ENCODE data around the gene AP2A1. TPM values are rescaled to one million over a fixed set of nuclear protein-coding genes. Genes with fewer than 3 reads are reported as not detected.

The AP2A1 gene
- total and polyA plus RNA-seq, 10 of the 15 experiments (the other 5 are each of a cell fraction or from before 2014, with no cell fraction given), result 0.68 to 78.8 (median 33.8) TPM

- TF ChIP-seq CTCF (IDR thresholded peaks at IDR 0.05 in 2 of 3, conservative IDR thresholded peaks at IDR 0.05 in 1 of 3; ENCODE audit: control insufficient read depth in 2 of 3, extremely low read depth in 1 of 3, insufficient read depth in 1 of 3, low read depth in 3 of 3, low read length in 3 of 3) (no peak), LARP7 (IDR thresholded peaks at IDR 0.05) (no peak)
These were observed 28.8 kb downstream of the AP2A1 start (continued) for GRCh38 chr19:49795615-49796014.

- FAIRE-seq (no peak), ATAC-seq (no peak), DNase-seq (ENCODE audit: low read depth, low spot score) (no peak)
- H3K27ac ChIP-seq (ENCODE audit: control insufficient read depth, insufficient read depth), result no peak overlapping the region
- TF ChIP-seq PBX3 (IDR thresholded peaks at IDR 0.05; ENCODE audit: insufficient replicate concordance, low read depth, low read length) (no peak), MXI1 (IDR thresholded peaks at IDR 0.05; ENCODE audit: low read depth, low read length) (no peak), ZBTB40 (IDR thresholded peaks at IDR 0.05; ENCODE audit: borderline replicate concordance) (no peak), ETV6 (conservative IDR thresholded peaks at IDR 0.05 in 1 of 2, IDR thresholded peaks at IDR 0.05 in 1 of 2; ENCODE audit: borderline replicate concordance in 1 of 2, low read depth in 1 of 2) (no peak), EP300 (IDR thresholded peaks at IDR 0.05; ENCODE audit: borderline replicate concordance in 1 of 2, control insufficient read depth in 1 of 2, low read depth in 2 of 2, low read length in 2 of 2) (no peak), HDAC6 (IDR thresholded peaks at IDR 0.05; ENCODE audit: unreplicated experiment) (no peak), IKZF2 (IDR thresholded peaks at IDR 0.05) (no peak), GATAD2B (conservative IDR thresholded peaks at IDR 0.05; ENCODE audit: low read depth) (no peak), CHD2 (IDR thresholded peaks at IDR 0.05; ENCODE audit: borderline replicate concordance, low read depth, low read length) (no peak), BHLHE40 (IDR thresholded peaks at IDR 0.05; ENCODE audit: borderline replicate concordance in 1 of 2, low read depth in 2 of 2, low read length in 1 of 2) (no peak)
- in situ Hi-C loops (cut with MboI) (no loop called here), intact Hi-C loops (cut with micrococcal nuclease; ENCODE audit: unreplicated experiment) (no loop called here)
- ChIA-PET CTCF (no interaction called here), POLR2A (no interaction called here), SMC1A (ENCODE audit: uncharacterized antibody, unreplicated experiment) (no interaction called here), RAD21 (ENCODE audit: unreplicated experiment) (no interaction called here)
- H3K36me3 ChIP-seq (ENCODE audit: control insufficient read depth in 2 of 2, insufficient read depth in 2 of 2, low read length in 1 of 2), result peaks cover 19 to 40% of the 10 kb centered on the region in 2 experiments; a peak in 3 of 4 replicates
- H3K4me3 ChIP-seq, result no peak overlapping the region
- no peaks in the 10 kb centered on the region for H4K20me1 ChIP-seq (ENCODE audit: control insufficient read depth, insufficient read depth)
- no peak overlapping the region for H3K4me2 ChIP-seq (ENCODE audit: control insufficient read depth, insufficient read depth)
- H3K4me1 ChIP-seq (ENCODE audit: control insufficient read depth, insufficient read depth, low read length), result no peaks in the 10 kb centered on the region
- BruUV-seq (replicated peaks), result no TSS peak
- 96% methylated on average over 11 of the region's 11 CpGs for WGBS (ENCODE audit: insufficient coverage, insufficient replicate concordance, low lambda C conversion rate, missing lambda C conversion rate)
- H3K9me3 ChIP-seq (replicated peaks; ENCODE audit: control insufficient read depth, insufficient read depth, low read length), result no peaks in the 10 kb centered on the region
- H3K79me2 ChIP-seq (ENCODE audit: control insufficient read depth, insufficient read depth, low read length), result no peaks in the 10 kb centered on the region
- H2AFZ ChIP-seq (ENCODE audit: control insufficient read depth, low read depth, low read length), result no peak overlapping the region
- no peak overlapping the region for H3K9ac ChIP-seq (ENCODE audit: control insufficient read depth, insufficient read depth, low read length)
- no peaks in the 10 kb centered on the region for H3K27me3 ChIP-seq (replicated peaks in 1 of 2; ENCODE audit: control insufficient read depth in 2 of 2, insufficient read depth in 2 of 2, low read length in 1 of 2)
These were observed 31.8 kb downstream of the AP2A1 start for GRCh38 chr19:49798574-49798973.

Data from GM12878 (cell line).